Calu3 (cell line): ENCODE data around the gene CWC22. TPM values are rescaled to one million over a fixed set of nuclear protein-coding genes. Genes with fewer than 3 reads are reported as not detected.

ENCODE experiments used
- BruUV-seq: library from RNA; stranded (reverse); fragments of 400-500 nt; replicated peaks from 2 replicates; lab custom pipeline; 2021; lab: Mats Ljungman, UMichigan
- CTCF ChIA-PET: fragments of 300-600 bp; sonication (Branson Sonifier 250); formaldehyde crosslinking; loops from one replicate; lab custom pipeline; 2022; ENCODE audit warnings: antibody characterized with exemption; lab: Charles Lee
- DNase-seq: peaks from one replicate; pipeline ENCODE4 v3.0.0; 2022
- H3K27ac Mint-ChIP-seq: one replicate; pipeline ENCODE4 v1.8.0; 2022; ENCODE audit warnings: mixed read lengths; ENCODE audit not compliant: unreplicated experiment
- H3K27me3 Mint-ChIP-seq: one replicate; pipeline ENCODE4 v1.8.0; 2022; ENCODE audit warnings: mixed read lengths; ENCODE audit not compliant: unreplicated experiment
- H3K36me3 Mint-ChIP-seq: one replicate; pipeline ENCODE4 v1.8.0; 2022; ENCODE audit warnings: mild to moderate bottlenecking, moderate library complexity, mixed read lengths; ENCODE audit not compliant: insufficient read depth, unreplicated experiment
- H3K4me1 Mint-ChIP-seq: one replicate; pipeline ENCODE4 v1.8.0; 2022; ENCODE audit warnings: mild to moderate bottlenecking, low read depth, mixed read lengths; ENCODE audit not compliant: unreplicated experiment
- H3K4me3 Mint-ChIP-seq: one replicate; pipeline ENCODE4 v1.8.0; 2022; ENCODE audit warnings: mild to moderate bottlenecking, low read depth, moderate library complexity, mixed read lengths; ENCODE audit not compliant: unreplicated experiment
- H3K9me3 Mint-ChIP-seq: one replicate; pipeline ENCODE4 v1.8.0; 2022; ENCODE audit warnings: low read depth, mixed read lengths; ENCODE audit not compliant: unreplicated experiment
- CTCF ChIP-seq: fragments of 200-600 bp; IDR thresholded peaks from one replicate; pipeline ENCODE4 v1.8.0; 2022; ENCODE audit warnings: antibody characterized with exemption; ENCODE audit not compliant: unreplicated experiment
- intact Hi-C: fragments of 100-400 bp; cut with micrococcal nuclease; formaldehyde crosslinking; loops from one replicate; pipeline ENCODE4 v1.10.0; 2022; ENCODE audit not compliant: unreplicated experiment
- total RNA-seq: library from RNA; stranded (reverse); gene quantifications from 2 replicates; pipeline ENCODE4 v1.2.3, GENCODE V29; 2022

CWC22 gene
- total RNA-seq, 1 experiment from 2014 or later: 20.5 TPM

GRCh38 chr2:180048251-180048650, 41.2 kb upstream of the CWC22 start:
- Mint-ChIP-seq H3K27ac (no peak overlapping the region), H3K27me3 (no peaks in the 10 kb centered on the region), H3K9me3 (no peaks in the 10 kb centered on the region), H3K4me1 (no peaks in the 10 kb centered on the region), H3K36me3 (no peaks in the 10 kb centered on the region), H3K4me3 (no peak overlapping the region)
- CTCF ChIA-PET: no interaction called here
- DNase-seq: no peak
- no peak for TF ChIP-seq CTCF
- no TSS peak for BruUV-seq
- intact Hi-C loops: no loop called here

- intact Hi-C loops: no loop called here
- BruUV-seq: no TSS peak
Observed at GRCh38 chr2:180046776-180047175, 39.7 kb upstream of the CWC22 start.

GRCh38 chr2:180046202-180046601, 39.1 kb upstream of the CWC22 start:
- no peak for DNase-seq
- Mint-ChIP-seq H3K4me3 (no peak overlapping the region), H3K4me1 (no peaks in the 10 kb centered on the region), H3K9me3 (no peaks in the 10 kb centered on the region), H3K27me3 (no peaks in the 10 kb centered on the region), H3K27ac (no peak overlapping the region), H3K36me3 (no peaks in the 10 kb centered on the region)
- CTCF ChIA-PET: no interaction called here
- TF ChIP-seq CTCF: no peak
- no TSS peak for BruUV-seq
- intact Hi-C loops: no loop called here

More at GRCh38 chr2:180046776-180047175, 39.7 kb upstream of the CWC22 start:
- no peak overlapping the region for H3K27ac Mint-ChIP-seq
- no peak for DNase-seq
- no peaks in the 10 kb centered on the region for H3K9me3 Mint-ChIP-seq
- H3K27me3 Mint-ChIP-seq: no peaks in the 10 kb centered on the region
- H3K4me3 Mint-ChIP-seq: no peak overlapping the region
- no peak for TF ChIP-seq CTCF
- no peaks in the 10 kb centered on the region for H3K36me3 Mint-ChIP-seq
- no peaks in the 10 kb centered on the region for H3K4me1 Mint-ChIP-seq
- CTCF ChIA-PET: no interaction called here

- Mint-ChIP-seq H3K27me3 (no peaks in the 10 kb centered on the region), H3K9me3 (no peaks in the 10 kb centered on the region), H3K4me3 (no peak overlapping the region), H3K27ac (no peak overlapping the region), H3K36me3 (no peaks in the 10 kb centered on the region), H3K4me1 (no peaks in the 10 kb centered on the region)
- no TSS peak for BruUV-seq
- CTCF ChIA-PET: no interaction called here
- DNase-seq: no peak
- no peak for TF ChIP-seq CTCF
- intact Hi-C loops: no loop called here
Observed at GRCh38 chr2:180040146-180040925, 33.2 kb upstream of the CWC22 start.
